ENCODE results near the gene TRMT1L.

Gene TRMT1L

GRCh38 chr1:185152187-185152767 is 4.5 kb downstream of the TRMT1L start:
- H3K27ac ChIP-seq, result no peak overlapping the region
- no peak for TF ChIP-seq CTCF (IDR thresholded peaks at IDR 0.05)
- no peak for TF ChIP-seq ZFX (IDR thresholded peaks at IDR 0.05; ENCODE audit: borderline replicate concordance)

- no peak for TF ChIP-seq ZFX (IDR thresholded peaks at IDR 0.05; ENCODE audit: borderline replicate concordance)
- TF ChIP-seq CTCF (IDR thresholded peaks at IDR 0.05), result no peak
- no peak overlapping the region for H3K27ac ChIP-seq
These were observed 5.5 kb downstream of the TRMT1L start for GRCh38 chr1:185151215-185151614.

- no peak for TF ChIP-seq CTCF (IDR thresholded peaks at IDR 0.05)
These were observed 12.5 kb downstream of the TRMT1L start for GRCh38 chr1:185144233-185144632.

GRCh38 chr1:185139246-185139645 is 17.5 kb downstream of the TRMT1L start:
- TF ChIP-seq ZFX (IDR thresholded peaks at IDR 0.05; ENCODE audit: borderline replicate concordance) (no peak), CTCF (IDR thresholded peaks at IDR 0.05) (no peak)

More at GRCh38 chr1:185144233-185144632, 12.5 kb downstream of the TRMT1L start:
- H3K27ac ChIP-seq, result no peak overlapping the region

GRCh38 chr1:185137896-185138545 is 18.7 kb downstream of the TRMT1L start:
- H3K27ac ChIP-seq, result no peak overlapping the region
- TF ChIP-seq ZFX (IDR thresholded peaks at IDR 0.05; ENCODE audit: borderline replicate concordance) (no peak), CTCF (IDR thresholded peaks at IDR 0.05) (no peak)

More at GRCh38 chr1:185139246-185139645, 17.5 kb downstream of the TRMT1L start:
- H3K27ac ChIP-seq, result no peak overlapping the region

GRCh38 chr1:185132534-185132933 is 24.2 kb downstream of the TRMT1L start:
- H3K27ac ChIP-seq, result no peak overlapping the region
- TF ChIP-seq CTCF (IDR thresholded peaks at IDR 0.05) (no peak), ZFX (IDR thresholded peaks at IDR 0.05; ENCODE audit: borderline replicate concordance) (no peak)

GRCh38 chr1:185129708-185130107 is 27.0 kb downstream of the TRMT1L start:
- TF ChIP-seq CTCF (IDR thresholded peaks at IDR 0.05), result no peak
- no peak for TF ChIP-seq ZFX (IDR thresholded peaks at IDR 0.05; ENCODE audit: borderline replicate concordance)

More at GRCh38 chr1:185129708-185130107, 27.0 kb downstream of the TRMT1L start:
- no peak overlapping the region for H3K27ac ChIP-seq

Measured in 22Rv1 (cell line).